Measurements from ENCODE around the gene DNAJC18.
A peak's percentile ranks its signal among the peaks of the same experiment; 100 is the strongest.

DNAJC18 gene

GRCh38 chr5:139403418-139403786 is 35.9 kb downstream of the DNAJC18 start:
- no peak for DNase-seq

- DNase-seq, result no peak
Measured at GRCh38 chr5:139402561-139403158, 36.7 kb downstream of the DNAJC18 start.

DNA sequence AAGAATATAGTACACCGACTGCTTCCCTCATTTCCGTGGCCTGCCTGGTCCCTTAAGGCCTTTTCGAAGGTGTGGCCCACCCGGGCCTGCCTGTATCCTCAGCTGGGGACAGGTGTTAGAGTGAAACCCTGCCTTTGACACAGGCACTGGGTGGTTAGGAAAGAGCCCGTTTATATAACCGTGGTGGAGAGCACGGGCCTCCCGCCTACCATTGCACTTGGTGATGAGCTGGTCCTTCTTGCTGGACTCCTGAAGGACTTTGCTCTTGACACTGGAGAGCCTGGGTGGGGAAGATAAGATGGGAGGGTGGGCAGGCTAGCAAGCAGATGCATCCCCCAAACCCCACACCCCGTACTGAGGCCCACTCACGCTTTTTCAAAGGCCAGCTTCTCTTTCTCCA is 37.8 kb downstream of the DNAJC18 start:
- DNase-seq, result no peak

- DNase-seq, result no peak
Measured at GRCh38 chr5:139399501-139400121, 39.7 kb downstream of the DNAJC18 start.

GRCh38 chr5:139397921-139398320 is 41.4 kb downstream of the DNAJC18 start:
- DNase-seq, result no peak

GRCh38 chr5:139396691-139397090 is 42.6 kb downstream of the DNAJC18 start:
- DNase-seq, result no peak

GRCh38 chr5:139395844-139396640 is 43.3 kb downstream of the DNAJC18 start:
- no peak for DNase-seq

- DNase-seq, result no peak
Measured at GRCh38 chr5:139394654-139395566, 44.4 kb downstream of the DNAJC18 start, which contains the start of gene PROB1. Gene PROB1 (minus strand): TSS chr5:139395104. CDS start chr5:139395081, 23 bp downstream.

- peak; percentile 30 for DNase-seq
Measured at GRCh38 chr5:139394123-139394653, 45.1 kb downstream of the DNAJC18 start.

- no peak for DNase-seq
Measured at GRCh38 chr5:139393497-139394122, 45.7 kb downstream of the DNAJC18 start.

- DNase-seq, result peak; percentile 54
Measured at GRCh38 chr5:139392678-139393496, 46.4 kb downstream of the DNAJC18 start.

DNA sequence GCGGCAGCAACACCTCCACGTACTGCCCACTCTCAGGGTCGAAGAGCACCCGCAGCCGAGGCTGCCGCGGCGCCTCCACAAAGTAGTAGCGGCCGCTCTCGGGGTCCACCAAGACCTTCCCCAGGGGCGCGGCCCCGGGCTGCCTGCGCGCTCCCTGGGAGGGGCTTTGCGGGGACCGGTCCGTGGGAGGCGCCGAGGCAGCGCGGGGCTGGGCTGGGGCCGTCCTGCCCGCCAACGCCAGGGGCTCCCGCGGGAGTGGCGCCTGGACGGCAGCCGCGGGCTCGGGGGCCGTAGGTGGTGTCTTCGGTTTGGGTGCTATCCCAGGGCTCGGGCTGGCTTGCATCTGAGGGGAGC is 47.0 kb downstream of the DNAJC18 start:
- DNase-seq, result no peak

GRCh38 chr5:139391570-139392323 is 47.6 kb downstream of the DNAJC18 start:
- no peak for DNase-seq

DNA sequence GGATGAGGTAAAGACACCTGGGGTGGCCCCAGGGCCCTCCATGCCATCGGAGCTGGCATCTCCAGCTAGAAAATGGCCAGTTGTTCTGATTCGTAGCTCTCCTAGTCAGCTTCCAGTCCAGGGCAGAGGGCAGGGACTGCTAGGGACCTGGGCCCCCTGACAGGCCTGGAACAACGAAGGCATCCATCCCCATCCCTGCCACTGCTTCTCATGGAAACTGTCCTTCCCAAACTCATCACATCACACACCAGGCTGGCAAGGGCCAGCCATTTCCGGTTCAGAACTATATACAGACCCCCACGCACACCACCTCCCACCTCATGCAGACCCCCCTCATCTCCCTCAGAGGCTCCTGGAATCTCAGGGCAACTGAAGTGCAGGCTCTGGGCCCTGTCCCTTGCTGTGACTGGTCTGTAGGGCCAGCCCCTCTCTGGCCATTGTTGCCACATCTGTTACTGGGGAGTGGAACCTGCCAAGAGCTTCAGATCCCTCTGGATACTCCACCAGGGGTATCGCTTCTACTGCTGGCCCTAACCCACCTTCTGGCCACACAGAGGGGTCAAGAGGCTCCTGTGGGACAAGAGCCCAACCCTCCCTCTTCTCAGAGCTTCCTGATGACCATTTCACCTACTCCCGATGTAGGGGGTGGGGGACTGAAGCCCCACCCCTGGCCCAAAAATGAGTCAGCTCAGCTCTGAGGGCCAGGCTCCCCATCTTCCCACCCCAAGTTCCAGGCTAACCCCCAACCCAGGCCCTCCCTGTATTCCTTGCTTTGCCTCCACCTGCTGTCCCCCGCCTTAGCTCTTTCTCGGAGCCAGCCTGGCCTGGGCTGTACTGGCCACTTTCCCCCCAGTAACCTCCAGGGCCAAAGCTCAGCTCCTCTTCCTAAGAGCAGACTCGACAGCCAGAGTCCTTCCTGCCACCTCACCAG is 48.4 kb downstream of the DNAJC18 start:
- no peak for DNase-seq

DNA sequence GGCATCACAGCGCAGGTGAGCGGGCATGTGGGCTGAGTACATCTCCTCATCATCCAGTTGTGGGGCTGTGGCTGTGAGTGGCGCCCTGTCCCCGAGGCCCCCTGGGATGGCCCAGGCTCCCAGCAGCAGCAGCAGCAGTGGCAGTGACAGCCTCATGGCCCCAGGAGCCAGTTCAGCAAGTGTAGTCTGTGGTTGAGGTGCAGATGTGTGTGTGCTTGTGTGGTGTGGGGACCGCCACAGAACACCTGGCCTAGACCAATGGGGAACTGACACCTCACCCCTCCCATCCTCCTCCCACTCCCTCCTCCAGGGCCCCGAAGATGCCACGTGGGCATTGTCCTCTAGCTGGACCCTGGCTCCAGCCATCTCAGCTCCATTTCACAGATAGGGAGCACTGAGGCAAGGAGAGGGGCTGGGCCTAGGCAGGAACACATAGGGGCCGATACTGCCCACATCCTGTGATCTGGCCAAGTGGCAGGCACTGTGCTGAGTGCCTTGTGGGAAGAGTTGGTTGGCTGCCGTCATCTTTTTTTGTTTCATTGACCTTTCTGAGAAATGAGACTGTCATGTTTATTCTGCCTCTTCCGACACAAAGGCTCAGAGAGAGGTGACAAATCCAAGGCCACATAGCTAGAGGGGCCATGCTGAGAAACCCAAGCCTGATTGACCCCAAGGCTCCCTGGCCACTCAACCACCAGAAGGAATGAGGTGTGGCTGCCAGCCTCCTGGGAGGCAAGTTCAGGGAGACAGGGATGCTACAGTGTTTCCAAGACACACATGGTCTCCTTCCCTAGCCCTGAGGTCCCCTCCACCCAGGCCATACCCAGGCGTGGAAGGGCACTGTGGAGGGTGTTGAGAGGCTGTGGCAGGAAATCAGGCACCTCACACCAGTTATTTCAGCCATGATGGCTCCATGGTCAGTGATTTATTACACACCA is 49.4 kb downstream of the DNAJC18 start, which contains the start of gene MZB1:
TSS of gene MZB1 (minus strand) at position 213 of the 938 bp plus-strand sequence. CDS start at position 156, 57 bp downstream.
- DNase-seq, result no peak

GRCh38 chr5:139388198-139388821 is 51.0 kb downstream of the DNAJC18 start:
- DNase-seq, result peak; percentile 28

- no peak for DNase-seq
Measured at GRCh38 chr5:139387611-139388197, 51.6 kb downstream of the DNAJC18 start.

All from fibroblast of skin of abdomen (primary cell).